HEK293T (cell line): ENCODE results near the gene PES1.

ENCODE experiments used
- CTCF ChIA-PET: fragments of 350-600 bp; formaldehyde crosslinking; extraction: SDS; loops from one replicate; lab custom pipeline; 2021; ENCODE audit warnings: antibody characterized with exemption, inconsistent platforms; lab: Yijun Ruan, JAX
- POLR2A ChIA-PET: fragments of 350-600 bp; formaldehyde crosslinking; extraction: SDS; loops from one replicate; lab custom pipeline; 2020; ENCODE audit warnings: antibody characterized with exemption, inconsistent platforms; lab: Yijun Ruan, JAX
- DNase-seq: peaks from one replicate; pipeline ENCODE4 v3.0.0; 2012; ENCODE audit warnings: mixed read lengths; ENCODE audit errors: extremely low spot score
- ARNT ChIP-seq: fragments of 450-650 bp; IDR thresholded peaks from 2 replicates; pipeline ENCODE4 v1.6.1; 2017; ENCODE audit warnings: mild to moderate bottlenecking
- BHLHE40 ChIP-seq: fragments of 450-650 bp; IDR thresholded peaks from 2 replicates; pipeline ENCODE4 v1.6.1; 2016; ENCODE audit warnings: mild to moderate bottlenecking, moderate library complexity, borderline replicate concordance
- CTBP1 ChIP-seq: fragments of 450-650 bp; IDR thresholded peaks from 2 replicates; pipeline ENCODE4 v1.6.1; 2016; ENCODE audit warnings: borderline replicate concordance
- ELF4 ChIP-seq: fragments of 450-650 bp; IDR thresholded peaks from 2 replicates; pipeline ENCODE4 v1.6.1; 2017; ENCODE audit warnings: antibody characterized with exemption
- FOXA1 ChIP-seq: fragments of 450-650 bp; IDR thresholded peaks from 2 replicates; pipeline ENCODE4 v1.6.1; 2016; ENCODE audit warnings: mild to moderate bottlenecking
- FOXK2 ChIP-seq: fragments of 450-650 bp; IDR thresholded peaks from 2 replicates; pipeline ENCODE4 v1.6.1; 2016; ENCODE audit warnings: mild to moderate bottlenecking
- FOXM1 ChIP-seq: fragments of 450-650 bp; IDR thresholded peaks from 2 replicates; pipeline ENCODE4 v1.6.1; 2017; ENCODE audit warnings: mild to moderate bottlenecking, borderline replicate concordance
- HDGF ChIP-seq: fragments of 450-650 bp; IDR thresholded peaks from 2 replicates; pipeline ENCODE4 v1.6.1; 2017; ENCODE audit warnings: antibody characterized with exemption, borderline replicate concordance
- L3MBTL2 ChIP-seq: fragments of 450-650 bp; conservative IDR thresholded peaks from 2 replicates; pipeline ENCODE4 v1.6.1; 2016; ENCODE audit warnings: mild to moderate bottlenecking
- LEF1 ChIP-seq: fragments of 450-650 bp; IDR thresholded peaks from 2 replicates; pipeline ENCODE4 v1.6.1; 2017; ENCODE audit warnings: mild to moderate bottlenecking, borderline replicate concordance
- NFRKB ChIP-seq: fragments of 450-650 bp; IDR thresholded peaks from 2 replicates; pipeline ENCODE4 v1.6.1; 2016; ENCODE audit warnings: mild to moderate bottlenecking, moderate library complexity
- SP1 ChIP-seq: fragments of 450-650 bp; IDR thresholded peaks from 2 replicates; pipeline ENCODE4 v1.6.1; 2017
- SUZ12 ChIP-seq: fragments of 450-650 bp; IDR thresholded peaks from 2 replicates; pipeline ENCODE4 v1.6.1; 2016; ENCODE audit warnings: mild to moderate bottlenecking
- TARDBP ChIP-seq: fragments of 450-650 bp; IDR thresholded peaks from 2 replicates; pipeline ENCODE4 v1.6.1; 2016
- ZNF384 ChIP-seq: fragments of 450-650 bp; IDR thresholded peaks from 2 replicates; pipeline ENCODE4 v1.6.1; 2016
- TF ChIP-seq, protein P1 (sequence below): fragments of 450-650 bp; IDR thresholded peaks from 2 replicates; pipeline ENCODE4 v1.6.1; 2016

Gene PES1

DNA sequence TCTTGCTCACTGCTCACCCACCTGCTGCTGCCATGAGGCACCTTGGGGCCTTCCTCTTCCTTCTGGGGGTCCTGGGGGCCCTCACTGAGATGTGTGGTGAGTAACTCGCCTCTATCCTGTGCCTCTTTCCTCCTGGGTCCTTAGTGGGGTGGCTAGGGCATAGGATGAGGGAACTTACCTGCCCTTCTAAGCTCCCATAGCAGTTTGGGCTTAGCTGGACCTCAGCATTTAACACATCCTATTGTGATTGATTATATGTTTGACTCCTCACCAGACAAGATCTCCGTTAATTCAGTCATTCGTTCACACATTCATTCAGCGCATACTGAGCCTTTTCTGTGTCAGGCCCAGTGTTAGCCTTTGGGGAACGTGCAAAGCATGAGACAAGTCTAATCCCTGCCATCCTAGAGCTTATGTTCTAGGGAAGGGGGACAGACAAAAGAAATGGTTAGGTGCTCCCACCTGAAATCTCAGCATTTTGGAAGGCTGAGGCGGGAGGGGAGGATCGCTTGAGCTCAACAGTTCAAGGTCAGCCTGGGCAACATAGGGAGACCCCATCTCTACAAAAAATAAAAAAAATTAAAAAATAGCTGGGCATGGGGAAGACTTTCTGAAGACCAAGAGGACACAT lies 15.7 kb upstream of the PES1 start:
- DNase-seq = no peak
- TF ChIP-seq L3MBTL2 = no peak
- no peak for TF ChIP-seq FOXM1
- TF ChIP-seq HDGF = no peak
- no peak for TF ChIP-seq LEF1
- TF ChIP-seq ELF4 = no peak
- TF ChIP-seq NFRKB = no peak
- no peak for TF ChIP-seq SUZ12
- TF ChIP-seq, protein P1, sequence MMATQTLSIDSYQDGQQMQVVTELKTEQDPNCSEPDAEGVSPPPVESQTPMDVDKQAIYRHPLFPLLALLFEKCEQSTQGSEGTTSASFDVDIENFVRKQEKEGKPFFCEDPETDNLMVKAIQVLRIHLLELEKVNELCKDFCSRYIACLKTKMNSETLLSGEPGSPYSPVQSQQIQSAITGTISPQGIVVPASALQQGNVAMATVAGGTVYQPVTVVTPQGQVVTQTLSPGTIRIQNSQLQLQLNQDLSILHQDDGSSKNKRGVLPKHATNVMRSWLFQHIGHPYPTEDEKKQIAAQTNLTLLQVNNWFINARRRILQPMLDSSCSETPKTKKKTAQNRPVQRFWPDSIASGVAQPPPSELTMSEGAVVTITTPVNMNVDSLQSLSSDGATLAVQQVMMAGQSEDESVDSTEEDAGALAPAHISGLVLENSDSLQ = no peak
- TF ChIP-seq ZNF384 = no peak
- no peak for TF ChIP-seq SP1
- no peak for TF ChIP-seq ARNT
- no peak for TF ChIP-seq BHLHE40
- no peak for TF ChIP-seq CTBP1
- no peak for TF ChIP-seq TARDBP
- TF ChIP-seq FOXK2 = no peak
- TF ChIP-seq FOXA1 = no peak

GRCh38 chr22:30606455-30607299 lies 15.0 kb upstream of the PES1 start, which contains the start of gene TCN2:
TCN2 (plus strand) TSS chr22:30607174; CDS start chr22:30607332, 158 bp downstream.
- ChIA-PET CTCF (interaction anchor here (0.7 to 1.4 kb wide), 8 partner anchors 12 to 161 kb away, joined by 3 to 5 read pairs (median 4); no protein-coding TSS in a partner anchor), POLR2A (interaction anchor here (0.5 to 1.4 kb wide), 7 partner anchors 13 to 553 kb away, joined by 3 to 4 read pairs (median 3); partner anchors contain the start of gene SLC35E4)
- 0 out of 2 replicates have a peak, but pooled peaks have one; percentile 25 for TF ChIP-seq L3MBTL2
- TF ChIP-seq, protein P1 = no peak
- peak; percentile 46 for DNase-seq

More for the DNA sequence above, 15.7 kb upstream of the PES1 start:
- CTCF ChIA-PET = interaction anchor here (0.8 kb wide), 1 partner anchor 27 kb away, joined by 4 read pairs; no protein-coding TSS in a partner anchor
- POLR2A ChIA-PET = interaction anchor here (0.7 to 1.4 kb wide), 5 partner anchors 16 to 183 kb away, joined by 3 to 4 read pairs (median 3); no protein-coding TSS in a partner anchor

GRCh38 chr22:30605449-30606110 lies 13.9 kb upstream of the PES1 start:
- POLR2A ChIA-PET = interaction anchor here (1.4 kb wide), 2 partner anchors 14 to 15 kb away, joined by 3 to 4 read pairs; no protein-coding TSS in a partner anchor

GRCh38 chr22:30604723-30605122 lies 13.0 kb upstream of the PES1 start:
- CTCF ChIA-PET = no interaction called here
- POLR2A ChIA-PET = no interaction called here
- no peak for DNase-seq
- TF ChIP-seq SP1 (no peak), ELF4 (no peak), SUZ12 (no peak), FOXA1 (no peak), ARNT (no peak), L3MBTL2 (no peak), CTBP1 (no peak), FOXK2 (no peak), LEF1 (no peak), BHLHE40 (no peak), TARDBP (no peak), HDGF (no peak), ZNF384 (no peak)
- TF ChIP-seq, protein P1 = no peak

More at GRCh38 chr22:30605449-30606110, 13.9 kb upstream of the PES1 start:
- CTCF ChIA-PET = interaction anchor here (0.7 to 1.4 kb wide), 6 partner anchors 13 to 160 kb away, joined by 3 to 4 read pairs (median 4); no protein-coding TSS in a partner anchor
- TF ChIP-seq NFRKB (no peak), TARDBP (no peak), SP1 (no peak), HDGF (no peak), LEF1 (no peak), FOXK2 (peak; percentile 54; the same call in 1 of the 2 replicates), L3MBTL2 (no peak)
- peak; percentile 71 for DNase-seq

- TF ChIP-seq FOXK2 (no peak), FOXA1 (no peak), HDGF (no peak), TARDBP (no peak), SP1 (no peak), BHLHE40 (no peak), SUZ12 (no peak), CTBP1 (no peak), ARNT (no peak), NFRKB (no peak), ZNF384 (no peak), L3MBTL2 (no peak), LEF1 (no peak), ELF4 (no peak), FOXM1 (no peak)
- TF ChIP-seq, protein P1 = no peak
- POLR2A ChIA-PET = no interaction called here
- DNase-seq = no peak
- CTCF ChIA-PET = no interaction called here
Measured at GRCh38 chr22:30603801-30604200, 12.1 kb upstream of the PES1 start.
